Neural progenitor cell (in vitro differentiated cells): ENCODE measurements around the gene TCEANC. TPM values are rescaled to one million over a fixed set of nuclear protein-coding genes. Genes with fewer than 3 reads are reported as not detected.

Experiments
- DNase-seq: peaks from one replicate; pipeline ENCODE4 v3.0.0-alpha.2; 2016; ENCODE audit warnings: low spot score
- H2AFZ ChIP-seq: fragments of 200-600 bp; sonication (generic); replicated peaks from 2 replicates; pipeline ENCODE4 v1.6.1; 2016; ENCODE audit warnings: antibody characterized with exemption
- H3F3A ChIP-seq: fragments of 200-600 bp; sonication (generic); 2 replicates; pipeline ENCODE4 v1.6.1; 2016; ENCODE audit warnings: antibody characterized with exemption, low read depth
- H3K27ac ChIP-seq: fragments of 200-600 bp; sonication (generic); 2 replicates; pipeline ENCODE4 v1.5.1; 2016; ENCODE audit warnings: mild to moderate bottlenecking
- H3K27me3 ChIP-seq: fragments of 200-600 bp; sonication (generic); 2 replicates; pipeline ENCODE4 v1.6.1; 2016; ENCODE audit warnings: mild to moderate bottlenecking, moderate library complexity
- H3K36me3 ChIP-seq: fragments of 200-600 bp; sonication (generic); 2 replicates; pipeline ENCODE4 v1.5.1; 2016
- H3K4me1 ChIP-seq: fragments of 200-600 bp; sonication (generic); 2 replicates; pipeline ENCODE4 v1.6.1; 2016; ENCODE audit warnings: mixed run types
- H3K4me2 ChIP-seq: fragments of 200-600 bp; sonication (generic); 2 replicates; pipeline ENCODE4 v1.6.1; 2016
- H3K4me3 ChIP-seq: fragments of 200-600 bp; sonication (generic); 2 replicates; pipeline ENCODE4 v1.5.1; 2016
- H3K79me2 ChIP-seq: fragments of 200-600 bp; sonication (generic); 2 replicates; pipeline ENCODE4 v1.6.1; 2016; ENCODE audit warnings: low read depth
- H3K9ac ChIP-seq: fragments of 200-600 bp; sonication (generic); 2 replicates; pipeline ENCODE4 v1.6.1; 2016
- H3K9me3 ChIP-seq: fragments of 200-600 bp; sonication (generic); 2 replicates; pipeline ENCODE4 v1.5.1; 2016; ENCODE audit warnings: low read depth
- H4K20me1 ChIP-seq: fragments of 200-600 bp; sonication (generic); 2 replicates; pipeline ENCODE4 v1.6.1; 2016; ENCODE audit warnings: low read depth
- H3K27ac Mint-ChIP-seq: 3 replicates; pipeline ENCODE4 v1.8.0; 2021; ENCODE audit warnings: mixed read lengths
- H3K27me3 Mint-ChIP-seq: 2 replicates; pipeline ENCODE4 v1.8.0; 2022; ENCODE audit warnings: low read depth, mild to moderate bottlenecking, inconsistent platforms, moderate library complexity, mixed read lengths; ENCODE audit not compliant: insufficient read depth
- H3K36me3 Mint-ChIP-seq: 3 replicates; pipeline ENCODE4 v1.8.0; 2021; ENCODE audit warnings: mixed read lengths
- H3K4me1 Mint-ChIP-seq: 3 replicates; pipeline ENCODE4 v1.8.0; 2021; ENCODE audit warnings: mixed read lengths
- H3K4me3 Mint-ChIP-seq: 3 replicates; pipeline ENCODE4 v1.8.0; 2021; ENCODE audit warnings: mild to moderate bottlenecking, moderate library complexity, mixed read lengths
- H3K9me3 Mint-ChIP-seq: 3 replicates; pipeline ENCODE4 v1.8.0; 2020; ENCODE audit warnings: mixed read lengths
- EZH2 ChIP-seq: fragments of 200-600 bp; sonication (generic); IDR thresholded peaks from 2 replicates; pipeline ENCODE4 v1.6.1; 2017; ENCODE audit warnings: antibody characterized with exemption, mild to moderate bottlenecking, moderate library complexity
- EZH2phosphoT487 ChIP-seq: fragments of 200-600 bp; sonication (generic); IDR thresholded peaks from 2 replicates; pipeline ENCODE4 v1.6.1; 2017; ENCODE audit warnings: antibody characterized with exemption
- total RNA-seq: library from RNA; depleted of rRNA; stranded (reverse); fragments of >200 nt; gene quantifications from 2 replicates; pipeline ENCODE4 v1.2.3, GENCODE V29; 2015; ENCODE audit warnings: low replicate concordance
- TF ChIP-seq, protein P1 (sequence below): fragments of 200-600 bp; sonication (generic); IDR thresholded peaks from 2 replicates; pipeline ENCODE4 v1.5.1; 2017; ENCODE audit warnings: antibody characterized with exemption, mild to moderate bottlenecking

TCEANC gene
- total RNA-seq, 1 donor from 2014 or later, result 6.8 TPM

DNA sequence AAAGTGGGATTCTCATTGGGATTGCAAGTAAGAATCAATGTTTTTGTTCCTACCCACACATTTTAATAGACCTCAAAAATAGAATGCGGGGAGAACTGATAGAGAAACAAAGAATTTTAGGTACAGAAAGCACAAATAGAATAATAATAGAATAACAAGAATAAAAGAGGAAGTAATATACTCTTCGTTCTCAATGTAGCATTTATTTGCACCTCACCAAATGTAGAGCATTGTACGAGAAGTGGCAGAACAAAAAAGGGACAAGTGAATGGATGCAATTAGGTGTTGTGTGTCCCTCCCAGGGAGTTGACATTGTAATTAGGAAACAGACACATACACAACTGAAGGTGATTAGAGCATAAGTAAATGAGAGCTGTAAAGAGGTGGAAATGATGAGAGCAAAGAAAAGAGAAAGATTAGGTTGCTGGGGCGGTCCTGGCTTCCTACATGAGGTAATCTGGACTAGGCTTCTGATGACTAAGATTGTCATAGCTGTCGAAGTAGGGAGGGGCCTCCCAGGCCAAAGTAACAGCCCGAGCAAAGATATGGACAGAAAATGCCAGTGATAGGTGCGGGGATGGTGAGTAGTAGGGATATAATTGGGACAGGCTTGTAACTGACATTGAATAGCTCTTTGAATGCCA lies 46.4 kb downstream of the TCEANC start:
- Histone ChIP-seq H4K20me1 (peaks cover 79% of the 10 kb centered on the region), H3K36me3 (no peaks in the 10 kb centered on the region), H3K4me3 (no peak overlapping the region), H3K79me2 (peaks cover 98% of the 10 kb centered on the region), H3F3A (no peaks in the 10 kb centered on the region), H3K9ac (no peak overlapping the region), H2AFZ (no peak overlapping the region), H3K27ac (no peak overlapping the region), H3K27me3 (no peaks in the 10 kb centered on the region), H3K4me1 (peaks cover 14% of the 10 kb centered on the region), H3K9me3 (no peaks in the 10 kb centered on the region), H3K4me2 (peak overlapping the region; percentile 39)
- H3K36me3 Mint-ChIP-seq, result peaks cover 4% of the 10 kb centered on the region
- H3K4me1 Mint-ChIP-seq, result peaks cover 5% of the 10 kb centered on the region
- no peak overlapping the region for H3K4me3 Mint-ChIP-seq
- DNase-seq, result no peak
- no peaks in the 10 kb centered on the region for H3K27me3 Mint-ChIP-seq
- no peak overlapping the region for H3K27ac Mint-ChIP-seq
- no peaks in the 10 kb centered on the region for H3K9me3 Mint-ChIP-seq
- TF ChIP-seq, protein P1, sequence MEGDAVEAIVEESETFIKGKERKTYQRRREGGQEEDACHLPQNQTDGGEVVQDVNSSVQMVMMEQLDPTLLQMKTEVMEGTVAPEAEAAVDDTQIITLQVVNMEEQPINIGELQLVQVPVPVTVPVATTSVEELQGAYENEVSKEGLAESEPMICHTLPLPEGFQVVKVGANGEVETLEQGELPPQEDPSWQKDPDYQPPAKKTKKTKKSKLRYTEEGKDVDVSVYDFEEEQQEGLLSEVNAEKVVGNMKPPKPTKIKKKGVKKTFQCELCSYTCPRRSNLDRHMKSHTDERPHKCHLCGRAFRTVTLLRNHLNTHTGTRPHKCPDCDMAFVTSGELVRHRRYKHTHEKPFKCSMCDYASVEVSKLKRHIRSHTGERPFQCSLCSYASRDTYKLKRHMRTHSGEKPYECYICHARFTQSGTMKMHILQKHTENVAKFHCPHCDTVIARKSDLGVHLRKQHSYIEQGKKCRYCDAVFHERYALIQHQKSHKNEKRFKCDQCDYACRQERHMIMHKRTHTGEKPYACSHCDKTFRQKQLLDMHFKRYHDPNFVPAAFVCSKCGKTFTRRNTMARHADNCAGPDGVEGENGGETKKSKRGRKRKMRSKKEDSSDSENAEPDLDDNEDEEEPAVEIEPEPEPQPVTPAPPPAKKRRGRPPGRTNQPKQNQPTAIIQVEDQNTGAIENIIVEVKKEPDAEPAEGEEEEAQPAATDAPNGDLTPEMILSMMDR, result no peak
- TF ChIP-seq EZH2 (no peak), EZH2phosphoT487 (no peak)

DNA sequence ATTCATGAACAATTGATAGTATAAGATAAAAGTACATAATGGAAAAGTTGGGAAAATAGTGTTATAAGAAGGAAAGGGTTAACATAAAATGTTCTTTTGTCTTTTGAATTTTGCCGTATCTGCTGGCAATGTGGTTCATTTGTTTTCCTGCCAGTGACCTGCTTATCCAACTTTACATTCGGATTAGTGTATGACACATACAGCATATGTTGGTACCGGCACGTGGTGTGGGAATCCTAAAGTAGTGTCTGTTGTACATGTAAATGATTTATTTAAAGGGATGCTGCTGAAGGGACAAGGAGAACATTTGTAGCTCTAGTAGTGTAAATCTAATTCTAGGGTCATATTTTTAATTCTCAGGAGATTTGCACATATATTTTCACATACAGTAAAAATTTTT lies 47.4 kb downstream of the TCEANC start:
- H3K9me3 ChIP-seq, result no peaks in the 10 kb centered on the region
- DNase-seq, result no peak

DNA sequence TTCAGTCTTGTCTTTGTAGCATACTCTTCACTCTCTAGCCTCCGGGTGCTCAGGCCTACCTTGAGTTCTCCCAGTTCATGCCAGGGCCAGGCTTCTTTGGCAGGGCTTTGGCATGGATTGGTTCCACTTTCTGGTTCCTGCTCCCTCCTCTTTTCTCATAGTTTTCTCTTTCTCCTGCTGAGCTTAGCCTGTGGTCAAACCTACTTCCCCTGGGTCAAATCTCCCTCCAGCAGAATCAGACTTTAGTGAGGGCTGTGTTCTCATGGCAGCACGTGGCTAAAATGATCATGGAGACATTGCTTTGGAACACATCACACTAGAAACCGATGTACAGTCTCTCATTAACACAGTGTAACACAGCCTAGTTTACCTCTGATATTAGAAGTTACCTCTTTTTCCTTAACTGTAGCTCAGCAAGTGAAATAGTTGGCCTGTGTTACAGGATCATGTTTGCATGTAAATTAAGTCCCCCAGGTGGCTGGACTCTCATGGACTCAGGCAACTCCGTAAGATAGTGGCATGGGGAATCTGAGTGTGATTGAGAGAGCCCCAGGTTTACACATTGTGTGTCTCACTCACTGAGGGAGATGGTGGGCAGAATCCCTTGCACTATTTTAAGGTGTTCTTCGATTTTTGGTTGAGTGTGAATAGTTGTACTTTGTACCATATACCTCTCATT lies 49.3 kb downstream of the TCEANC start:
- peaks cover 80% of the 10 kb centered on the region for H3K79me2 ChIP-seq
- H3K27ac Mint-ChIP-seq, result no peak overlapping the region
- H3K9me3 Mint-ChIP-seq, result peaks cover 2% of the 10 kb centered on the region
- H4K20me1 ChIP-seq, result peaks cover 65% of the 10 kb centered on the region
- peaks cover 9% of the 10 kb centered on the region for H3K4me1 ChIP-seq
- H3K27me3 ChIP-seq, result no peaks in the 10 kb centered on the region
- no peaks in the 10 kb centered on the region for H3K4me1 Mint-ChIP-seq
- no peak overlapping the region for H3K4me3 Mint-ChIP-seq
- H3K27ac ChIP-seq, result no peak overlapping the region
- H3K9ac ChIP-seq, result no peak overlapping the region
- no peak overlapping the region for H2AFZ ChIP-seq
- no peaks in the 10 kb centered on the region for H3F3A ChIP-seq
- no peaks in the 10 kb centered on the region for H3K27me3 Mint-ChIP-seq
- no peak for DNase-seq
- H3K4me3 ChIP-seq, result no peak overlapping the region
- no peak overlapping the region for H3K4me2 ChIP-seq
- no peak for TF ChIP-seq EZH2
- TF ChIP-seq, protein P1, result no peak
- no peak for TF ChIP-seq EZH2phosphoT487
- no peaks in the 10 kb centered on the region for H3K36me3 ChIP-seq
- H3K9me3 ChIP-seq, result no peaks in the 10 kb centered on the region
- H3K36me3 Mint-ChIP-seq, result peaks cover 4% of the 10 kb centered on the region

More for the DNA sequence above, 47.4 kb downstream of the TCEANC start:
- H3K27ac Mint-ChIP-seq, result no peak overlapping the region
- no peaks in the 10 kb centered on the region for H3K4me1 Mint-ChIP-seq
- peaks cover 4% of the 10 kb centered on the region for H3K36me3 Mint-ChIP-seq
- H3K9me3 Mint-ChIP-seq, result no peaks in the 10 kb centered on the region
- Histone ChIP-seq H3K27ac (no peak overlapping the region), H3K27me3 (no peaks in the 10 kb centered on the region), H3K4me3 (no peak overlapping the region), H3K4me2 (no peak overlapping the region), H3K79me2 (peaks cover 93% of the 10 kb centered on the region), H3K36me3 (no peaks in the 10 kb centered on the region), H2AFZ (no peak overlapping the region), H3K9ac (no peak overlapping the region), H4K20me1 (peaks cover 72% of the 10 kb centered on the region), H3F3A (no peaks in the 10 kb centered on the region), H3K4me1 (peaks cover 9% of the 10 kb centered on the region)
- TF ChIP-seq EZH2phosphoT487 (no peak), EZH2 (no peak)
- TF ChIP-seq, protein P1, result no peak
- no peaks in the 10 kb centered on the region for H3K27me3 Mint-ChIP-seq
- H3K4me3 Mint-ChIP-seq, result no peak overlapping the region
